ENCODE data around the gene TMEM134.
"Not testable (repeated sequence)": the region's sequence is repeated elsewhere in the genome, so short reads cannot be mapped to it uniquely, and the experiment has no call there.

Gene TMEM134

DNA sequence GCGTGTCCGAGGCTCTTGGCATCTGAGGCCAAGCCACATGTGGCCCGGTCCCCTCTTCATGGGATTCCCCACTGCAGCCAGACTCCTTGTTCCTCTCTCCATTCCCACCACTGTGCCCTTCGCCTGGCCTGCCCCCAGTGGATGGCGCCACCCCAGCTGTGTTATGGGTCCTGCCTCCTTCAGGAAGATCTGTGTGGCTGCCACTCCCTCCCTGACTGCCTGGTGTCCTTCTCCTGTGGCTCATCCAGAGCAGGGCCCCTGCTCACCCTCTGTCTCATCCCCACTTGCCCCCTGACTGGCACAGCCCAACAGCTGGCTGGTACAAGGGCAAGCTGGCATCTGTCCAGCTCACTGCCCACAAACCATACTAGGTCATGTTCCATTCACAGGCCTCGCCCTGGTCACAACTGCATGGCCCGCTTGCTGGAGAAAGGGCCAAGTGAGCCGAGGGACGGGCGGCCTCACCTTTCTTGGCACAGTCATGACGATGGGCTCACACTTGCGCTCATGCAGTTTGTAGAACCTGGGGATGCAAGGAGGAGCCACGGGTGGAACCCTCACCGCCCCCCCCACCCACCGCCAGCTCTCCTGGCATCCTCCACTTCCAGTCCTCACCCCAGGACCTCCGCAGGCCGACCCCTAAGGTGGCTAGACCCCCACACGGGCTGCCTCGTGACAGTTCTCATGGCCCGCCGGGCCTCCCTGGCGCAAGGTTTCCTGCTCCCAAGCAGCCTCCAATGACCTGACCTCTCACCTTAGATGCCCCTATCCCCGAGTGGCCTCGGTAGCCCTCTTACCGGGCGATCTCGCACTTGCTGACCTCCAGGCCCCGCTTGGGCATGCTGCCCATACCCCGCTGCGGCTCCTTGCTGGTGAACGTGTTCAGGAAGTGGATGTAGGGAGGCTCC is 29.5 kb downstream of the TMEM134 start:
- no peak for DNase-seq (ENCODE audit: low read depth in 2 of 3, low spot score in 2 of 3)

DNA sequence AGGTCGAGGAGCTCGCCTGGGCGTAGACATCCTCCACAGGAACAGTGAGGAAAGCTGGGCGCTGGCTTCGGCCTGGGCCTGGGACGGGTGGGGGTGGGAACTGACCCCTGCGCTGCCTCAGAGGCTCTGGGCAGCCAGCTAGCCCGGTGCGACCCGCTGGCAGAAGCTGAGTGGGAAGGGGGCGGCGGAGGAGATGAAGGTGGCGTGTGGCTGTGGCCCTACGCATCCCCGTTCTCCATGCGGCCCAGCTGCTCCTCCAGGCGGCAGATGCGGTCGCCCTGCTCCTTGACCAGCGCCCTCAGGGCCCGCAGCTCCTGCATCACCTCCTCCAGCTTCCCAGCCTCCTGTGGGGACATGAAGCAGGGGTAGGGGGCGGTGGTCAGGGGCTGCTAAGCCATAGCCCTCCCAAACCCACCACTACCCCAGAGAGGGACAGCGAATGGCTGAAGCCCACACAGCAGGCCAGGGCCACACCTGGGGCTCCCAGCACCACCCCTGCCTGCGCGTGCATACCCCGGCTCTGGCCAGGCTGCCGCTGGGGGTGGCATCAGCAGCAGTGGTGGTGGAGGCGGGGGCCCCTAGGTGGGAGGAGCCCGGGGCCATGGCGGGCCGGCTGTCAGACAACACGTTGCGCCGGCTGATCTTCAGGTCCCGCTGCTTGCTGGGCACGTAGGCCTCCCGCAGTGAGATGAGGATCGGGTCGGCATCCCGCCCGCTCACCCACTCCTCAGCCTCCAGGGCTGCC is 30.7 kb downstream of the TMEM134 start:
- peak in 1 of 3 experiments; percentile 73 for DNase-seq (ENCODE audit: low read depth in 2 of 3, low spot score in 2 of 3)

DNA sequence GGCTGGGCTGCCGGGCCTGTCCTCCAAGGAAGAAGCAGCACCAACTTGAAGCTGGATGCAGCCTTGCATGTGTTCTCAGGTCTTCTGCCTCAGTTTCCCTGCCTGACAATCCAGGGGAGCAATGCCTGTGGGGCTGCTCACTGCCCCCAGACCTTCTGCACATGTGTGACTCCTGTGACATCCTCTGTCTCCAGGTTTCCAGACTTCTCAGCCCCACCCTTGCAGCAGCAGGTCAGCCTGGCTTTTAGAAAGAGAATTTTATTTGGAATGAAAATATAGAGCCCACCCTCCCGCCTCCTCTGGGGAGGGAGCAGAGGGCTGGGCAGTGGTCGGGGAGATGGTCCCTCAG is 31.3 kb downstream of the TMEM134 start:
- no peak for DNase-seq (ENCODE audit: low read depth in 2 of 3, low spot score in 2 of 3)

DNA sequence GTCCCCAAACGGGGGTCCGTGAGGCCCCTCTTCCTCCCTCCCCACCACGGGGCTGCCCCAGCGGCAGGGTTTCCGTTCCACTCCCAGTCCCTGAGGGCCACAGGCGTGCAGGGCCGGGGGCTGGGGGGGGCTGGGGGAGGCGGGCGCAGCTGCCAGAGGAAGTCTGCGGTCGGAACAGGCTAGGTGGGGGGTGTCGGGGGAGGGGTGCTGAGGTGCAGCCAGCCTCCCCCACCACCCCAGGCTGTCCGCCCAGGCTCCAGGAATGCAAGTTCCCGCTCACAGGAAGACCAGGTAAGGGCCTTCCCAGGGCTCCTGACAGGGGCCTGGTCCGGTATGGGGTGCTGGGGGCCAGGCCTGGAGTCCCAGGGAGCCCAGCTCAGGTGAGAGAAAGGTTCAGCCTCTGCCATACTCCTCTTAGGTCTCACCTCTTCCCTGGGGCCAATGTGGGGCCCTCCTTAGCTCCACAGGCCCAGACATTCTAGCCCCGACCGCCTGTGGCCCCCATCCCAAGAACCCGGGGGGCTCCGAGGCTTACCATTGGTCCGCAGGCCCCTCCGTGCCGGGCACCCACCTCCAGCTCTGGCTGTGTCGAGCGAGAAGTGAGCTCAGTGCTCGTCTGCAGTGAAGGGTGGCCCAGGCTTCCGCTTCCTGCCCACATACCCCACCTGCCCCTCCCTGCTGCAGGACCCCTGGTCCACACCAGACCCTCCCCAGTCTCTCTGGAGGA is 31.8 kb downstream of the TMEM134 start, which contains the start of gene PTPRCAP:
Gene PTPRCAP, minus strand, starts transcription at position 601 of the 727 bp plus-strand sequence. Its CDS starts 63 bp downstream, at position 538.
- peak in 1 of 3 experiments; percentile 65 for DNase-seq (ENCODE audit: low read depth in 2 of 3, low spot score in 2 of 3)

DNA sequence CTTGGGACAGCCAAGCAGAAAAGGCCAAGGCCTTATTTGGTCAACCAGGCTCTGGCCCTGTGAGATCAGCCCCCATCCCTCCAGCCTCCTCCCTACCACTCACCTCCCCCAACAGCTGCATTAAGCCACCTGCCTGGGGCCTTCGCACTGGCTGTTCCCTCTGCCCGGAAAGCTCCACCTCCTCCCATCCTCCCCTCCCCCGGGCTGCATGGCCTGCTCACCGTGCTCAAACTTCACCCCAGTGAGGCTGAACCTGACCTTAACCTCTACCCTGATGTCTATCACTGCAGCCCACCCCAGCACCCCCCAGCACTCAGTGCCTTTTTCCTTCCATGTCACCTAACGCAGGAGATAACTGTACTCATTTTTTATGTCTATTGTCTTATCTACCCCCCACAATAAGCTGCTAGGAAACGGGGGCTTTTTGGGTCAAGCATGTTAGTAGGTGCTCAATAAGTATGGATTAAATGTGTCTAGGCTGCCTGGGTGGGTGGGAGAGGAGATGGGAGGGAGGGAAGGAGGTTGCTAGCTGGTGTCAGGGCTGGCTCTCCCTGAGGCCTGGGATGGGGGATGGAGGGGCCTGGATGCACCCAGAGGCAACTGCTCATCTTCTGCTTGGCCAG is 32.5 kb downstream of the TMEM134 start:
- peak in 1 of 3 experiments; percentile 57 for DNase-seq (ENCODE audit: low read depth in 2 of 3, low spot score in 2 of 3)

DNA sequence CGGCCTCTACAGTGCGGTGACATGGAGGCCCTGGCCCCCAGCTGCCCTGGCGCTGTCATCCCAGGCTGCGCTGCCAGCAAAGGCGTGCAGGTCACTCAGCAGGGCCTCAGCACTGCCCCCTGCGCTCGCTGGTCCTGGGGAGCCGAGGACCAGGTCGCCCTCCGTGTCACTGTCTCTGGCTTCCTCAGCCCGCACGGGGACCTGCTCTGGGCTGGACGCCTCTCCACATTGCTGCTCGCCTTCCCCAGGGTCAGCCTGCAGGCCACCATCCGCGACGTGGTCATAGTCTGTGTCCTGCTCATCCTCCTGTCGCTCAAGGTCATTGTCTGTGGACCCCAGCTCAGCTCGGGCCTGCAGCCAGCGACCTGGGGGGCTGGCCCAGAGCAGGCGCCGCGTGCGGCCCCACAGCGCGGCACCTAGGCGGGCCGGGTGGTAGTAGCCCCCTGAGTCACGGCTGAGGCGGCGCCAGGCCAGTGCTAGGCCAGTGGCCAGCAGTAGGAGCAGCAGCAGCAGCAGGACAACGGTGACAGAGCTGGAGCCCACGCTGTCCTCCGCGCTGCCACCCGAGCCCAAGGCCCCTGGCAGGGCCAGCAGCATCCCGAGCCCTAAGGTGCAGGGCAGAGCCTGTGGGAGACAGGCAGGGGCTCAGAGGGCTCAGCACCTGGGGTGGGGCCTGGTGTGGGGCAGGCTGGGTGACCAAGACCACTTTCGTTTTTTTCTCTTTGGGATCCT is 33.2 kb downstream of the TMEM134 start:
- no peak for DNase-seq (ENCODE audit: low read depth in 2 of 3, low spot score in 2 of 3)

DNA sequence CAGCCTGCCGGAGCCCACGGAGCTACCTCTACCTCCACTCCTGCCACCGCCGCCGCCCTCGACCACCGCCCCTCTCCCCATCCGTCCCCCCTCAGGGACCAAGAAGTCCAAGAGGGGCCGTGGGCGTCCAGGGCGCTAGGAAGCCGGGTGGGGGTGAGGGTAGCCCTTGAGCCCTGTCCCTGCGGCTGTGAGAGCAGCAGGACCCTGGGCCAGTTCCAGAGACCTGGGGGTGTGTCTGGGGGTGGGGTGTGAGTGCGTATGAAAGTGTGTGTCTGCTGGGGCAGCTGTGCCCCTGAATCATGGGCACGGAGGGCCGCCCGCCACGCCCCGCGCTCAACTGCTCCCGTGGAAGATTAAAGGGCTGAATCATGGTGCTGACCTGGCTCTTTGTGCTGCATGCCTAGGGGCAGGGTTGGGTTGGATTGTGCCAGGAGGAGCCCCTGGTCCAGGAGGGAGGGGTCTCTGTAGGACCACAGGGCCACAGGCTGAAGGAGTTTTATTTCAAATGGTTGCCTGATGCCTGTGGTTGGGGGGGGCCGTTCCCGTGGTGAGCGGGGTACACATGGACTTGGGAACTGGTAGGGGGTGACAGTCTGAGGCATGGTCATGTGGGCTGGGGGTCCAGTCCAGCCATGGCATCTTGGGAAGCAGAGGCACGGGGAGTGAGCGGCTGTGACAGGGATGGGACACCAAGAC is 33.9 kb downstream of the TMEM134 start:
- no peak for DNase-seq (ENCODE audit: low read depth in 2 of 3, low spot score in 2 of 3)

DNA sequence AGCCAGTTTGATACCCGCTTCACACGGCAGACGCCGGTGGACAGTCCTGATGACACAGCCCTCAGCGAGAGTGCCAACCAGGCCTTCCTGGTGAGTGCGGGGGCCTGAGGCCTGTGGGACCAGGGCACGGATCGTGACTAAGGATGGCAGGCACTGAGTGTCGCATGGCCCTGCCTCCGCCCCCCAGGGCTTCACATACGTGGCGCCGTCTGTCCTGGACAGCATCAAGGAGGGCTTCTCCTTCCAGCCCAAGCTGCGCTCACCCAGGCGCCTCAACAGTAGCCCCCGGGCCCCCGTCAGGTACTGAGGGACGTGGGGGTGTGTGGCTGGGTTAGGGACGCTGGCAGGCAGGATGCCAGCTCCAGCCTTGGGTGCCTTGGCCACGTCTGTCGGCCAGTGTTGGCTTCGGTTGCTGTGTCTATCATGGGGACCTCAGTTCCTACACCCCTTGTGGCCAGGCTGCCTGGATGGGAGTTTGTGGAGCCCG is 34.6 kb downstream of the TMEM134 start:
- DNase-seq (ENCODE audit: low read depth in 2 of 3, low spot score in 2 of 3): no peak

DNA sequence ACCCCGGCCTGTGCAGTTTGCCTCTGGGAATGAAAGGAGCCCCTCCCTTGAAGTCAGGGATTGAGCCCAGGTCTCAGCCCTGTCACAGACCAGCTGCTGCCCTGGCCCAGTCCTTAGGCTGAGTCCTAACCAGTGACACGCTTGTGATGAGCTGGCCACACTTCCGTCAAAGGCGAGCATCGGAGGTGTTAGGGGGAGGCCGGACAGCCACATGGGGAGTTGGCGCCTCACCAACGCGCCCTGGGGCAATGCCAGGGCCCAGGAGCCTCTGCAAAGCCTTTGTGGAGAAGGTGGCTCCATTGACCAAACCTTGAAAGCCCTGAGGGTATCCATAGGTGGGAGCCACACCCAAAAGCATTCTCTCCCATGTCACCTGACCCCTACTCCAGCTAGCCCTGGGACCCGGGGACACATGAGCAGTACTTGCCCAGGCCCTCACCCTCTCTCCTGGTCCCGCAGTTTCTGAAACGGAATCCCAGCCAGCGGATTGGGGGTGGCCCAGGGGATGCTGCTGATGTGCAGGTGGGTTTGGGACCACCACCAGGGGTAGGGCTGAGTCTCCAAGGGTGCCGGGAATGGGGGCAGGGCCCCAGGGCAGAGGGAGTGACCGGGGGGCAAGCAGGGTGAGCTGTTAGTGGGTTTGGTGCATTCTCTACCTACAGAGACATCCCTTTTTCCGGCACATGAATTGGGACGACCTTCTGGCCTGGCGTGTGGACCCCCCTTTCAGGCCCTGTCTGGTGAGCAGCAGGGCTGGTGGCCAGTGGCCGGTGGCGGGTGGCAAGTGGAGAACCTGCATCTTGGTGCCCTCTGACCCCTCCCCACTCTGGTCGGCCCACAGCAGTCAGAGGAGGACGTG is 35.3 kb downstream of the TMEM134 start:
- DNase-seq (ENCODE audit: low read depth in 2 of 3, low spot score in 2 of 3): no peak

DNA sequence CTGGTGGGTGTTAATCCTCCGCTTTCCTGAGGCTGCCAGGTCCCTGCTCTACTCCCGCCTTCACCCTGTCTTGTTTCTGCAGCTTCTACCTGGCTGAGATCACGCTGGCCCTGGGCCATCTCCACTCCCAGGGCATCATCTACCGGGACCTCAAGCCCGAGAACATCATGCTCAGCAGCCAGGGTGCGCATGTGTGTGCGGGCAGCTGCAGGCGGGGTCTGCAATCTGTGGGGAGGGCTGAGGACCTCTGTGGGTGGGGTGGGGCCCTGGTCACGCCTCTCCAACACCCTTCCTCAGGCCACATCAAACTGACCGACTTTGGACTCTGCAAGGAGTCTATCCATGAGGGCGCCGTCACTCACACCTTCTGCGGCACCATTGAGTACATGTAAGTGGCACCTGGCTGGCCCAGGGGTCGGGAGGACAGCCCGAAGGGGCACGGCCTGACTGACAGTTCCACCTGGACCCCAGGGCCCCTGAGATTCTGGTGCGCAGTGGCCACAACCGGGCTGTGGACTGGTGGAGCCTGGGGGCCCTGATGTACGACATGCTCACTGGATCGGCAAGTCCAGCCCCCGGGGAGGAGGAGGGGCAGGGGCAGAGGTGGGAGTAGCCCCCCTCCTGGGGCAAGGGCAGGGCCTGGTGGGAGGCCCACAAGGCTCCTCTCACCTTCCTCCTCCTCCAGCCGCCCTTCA is 36.2 kb downstream of the TMEM134 start:
- DNase-seq (ENCODE audit: low read depth in 2 of 3, low spot score in 2 of 3): no peak

DNA sequence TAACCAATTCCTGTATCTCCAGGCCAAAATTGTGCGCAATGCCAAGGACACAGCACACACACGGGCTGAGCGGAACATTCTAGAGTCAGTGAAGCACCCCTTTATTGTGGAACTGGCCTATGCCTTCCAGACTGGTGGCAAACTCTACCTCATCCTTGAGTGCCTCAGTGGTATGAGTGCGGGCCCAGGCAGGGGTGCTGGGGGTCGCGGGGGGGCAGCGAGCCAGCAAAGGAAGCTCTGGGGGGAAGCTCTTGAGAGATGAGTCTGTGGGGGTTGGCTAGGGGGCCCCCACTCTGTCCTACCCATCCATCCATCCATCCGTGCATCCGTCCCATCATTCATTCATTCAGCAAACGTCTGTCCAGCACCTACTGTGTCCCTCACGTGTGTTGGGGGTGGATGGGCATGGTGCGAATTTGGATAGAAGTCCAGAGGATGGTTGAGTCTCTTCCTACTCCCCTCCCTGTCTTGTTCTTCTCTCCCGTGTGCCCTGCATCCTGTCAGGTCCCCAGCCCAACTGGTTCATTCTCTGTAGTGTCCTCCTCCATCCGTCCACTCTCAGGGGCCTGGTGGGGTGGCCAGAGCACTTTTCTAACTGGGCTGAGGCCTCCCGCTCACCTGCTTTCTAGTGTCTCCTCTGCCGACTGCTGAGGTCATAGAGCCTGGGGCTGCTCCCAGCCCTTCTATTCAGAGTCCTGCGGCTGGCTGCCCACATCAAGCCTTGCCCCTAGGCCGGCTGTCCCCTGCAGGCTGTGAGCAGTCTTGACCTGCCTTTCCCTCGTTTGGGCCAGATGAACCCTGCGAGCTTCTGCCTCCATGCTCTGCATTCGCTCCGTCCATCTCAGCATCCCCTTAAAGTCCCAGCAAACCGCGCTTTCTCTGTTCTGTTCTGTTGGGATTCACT is 37.5 kb downstream of the TMEM134 start:
- DNase-seq (ENCODE audit: low read depth in 2 of 3, low spot score in 2 of 3): no peak

DNA sequence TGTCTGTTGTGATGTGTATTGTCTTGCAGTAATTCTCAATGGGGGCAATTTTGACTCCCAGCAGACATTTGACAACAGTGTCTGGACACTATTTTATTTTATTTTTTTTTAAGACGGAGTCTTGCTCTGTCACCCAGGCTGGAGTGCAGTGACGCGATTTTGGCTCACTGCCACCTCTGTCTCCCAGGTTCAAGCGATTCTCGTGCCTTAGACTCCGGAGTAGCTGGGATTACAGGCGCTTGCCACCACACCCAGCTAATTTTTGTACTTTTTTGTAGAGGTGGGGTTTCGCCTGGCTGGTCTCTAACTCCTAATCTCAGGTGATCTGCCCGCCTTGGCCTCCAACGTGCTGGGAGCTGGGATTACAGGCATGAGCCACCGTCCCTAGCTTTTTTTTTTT is 39.3 kb downstream of the TMEM134 start:
- DNase-seq (ENCODE audit: low read depth in 2 of 3, low spot score in 2 of 3): no peak

DNA sequence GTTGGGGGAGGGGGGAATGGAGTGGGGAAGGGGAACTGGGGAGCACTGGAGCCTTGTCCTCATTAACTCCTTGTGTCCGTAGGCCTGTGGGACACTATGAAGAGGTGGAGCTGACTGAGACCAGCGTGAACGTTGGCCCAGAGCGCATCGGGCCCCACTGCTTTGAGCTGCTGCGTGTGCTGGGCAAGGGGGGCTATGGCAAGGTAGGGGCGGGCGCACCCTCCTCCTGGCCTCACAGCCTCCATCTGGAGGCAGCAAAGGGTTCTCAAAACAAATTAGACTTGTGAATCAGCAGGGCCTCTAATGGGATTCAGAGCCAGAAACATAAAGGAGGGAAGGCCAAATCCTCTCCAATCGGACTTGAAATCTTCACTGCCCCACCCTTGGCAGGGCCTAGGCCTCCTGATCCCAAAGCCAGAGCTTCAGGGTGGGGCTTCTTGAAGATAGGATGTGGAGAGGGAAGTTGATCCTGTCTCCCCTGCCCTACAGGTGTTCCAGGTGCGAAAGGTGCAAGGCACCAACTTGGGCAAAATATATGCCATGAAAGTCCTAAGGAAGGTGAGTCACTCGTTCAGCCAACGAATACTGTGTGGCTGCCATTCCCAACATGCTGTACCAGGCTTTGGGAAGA is 39.9 kb downstream of the TMEM134 start:
- no peak for DNase-seq (ENCODE audit: low read depth in 2 of 3, low spot score in 2 of 3)

DNA sequence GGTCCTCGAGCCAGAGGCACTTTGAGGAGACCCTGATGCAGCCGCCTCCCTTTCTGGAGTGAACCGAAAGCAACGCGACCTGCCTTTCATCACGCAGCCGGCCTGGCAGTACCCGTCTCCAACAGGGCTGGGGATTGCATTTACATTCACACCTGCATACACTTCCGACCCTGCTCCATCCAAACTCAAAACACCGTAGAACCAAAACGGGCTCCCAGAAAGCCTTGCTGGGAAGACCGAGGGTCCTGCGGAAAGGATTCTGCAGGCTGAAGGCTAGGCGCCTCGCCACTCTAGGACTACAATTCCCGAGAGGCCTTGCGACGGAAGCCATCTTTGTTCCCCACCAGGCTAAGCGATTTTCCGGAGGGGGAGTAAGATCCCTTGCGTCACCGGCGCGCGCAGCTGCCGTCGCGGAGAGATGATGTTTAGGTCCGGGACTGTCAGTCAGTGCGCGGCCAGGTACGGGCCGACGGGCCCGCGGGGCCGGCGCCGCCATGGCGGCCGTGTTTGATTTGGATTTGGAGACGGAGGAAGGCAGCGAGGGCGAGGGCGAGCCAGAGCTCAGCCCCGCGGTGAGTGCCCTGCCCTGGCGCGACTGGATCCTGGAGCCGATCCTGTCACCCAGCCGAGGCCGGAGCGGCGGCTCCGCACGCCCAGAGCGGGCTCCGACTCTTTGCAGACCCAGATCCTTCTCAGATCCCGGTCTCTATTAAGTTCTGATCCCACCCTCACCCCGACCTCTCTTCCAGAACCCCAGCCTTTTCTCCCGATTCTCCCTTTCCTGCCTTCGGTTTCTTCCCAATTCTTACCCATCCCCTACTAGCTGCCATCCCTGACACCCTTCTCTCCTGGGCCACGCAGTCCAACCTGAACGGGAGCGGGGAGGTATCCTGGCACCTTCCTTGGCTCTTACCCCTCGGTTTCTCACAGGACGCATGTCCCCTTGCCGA is 40.7 kb downstream of the TMEM134 start, which contains the start of gene RPS6KB2:
Gene RPS6KB2, plus strand, starts transcription at position 443 of the 950 bp plus-strand sequence. Its CDS starts 52 bp downstream, at position 495.
- peak; percentile 95 to 100 (median 100) for DNase-seq (ENCODE audit: low read depth in 2 of 3, low spot score in 2 of 3)

DNA sequence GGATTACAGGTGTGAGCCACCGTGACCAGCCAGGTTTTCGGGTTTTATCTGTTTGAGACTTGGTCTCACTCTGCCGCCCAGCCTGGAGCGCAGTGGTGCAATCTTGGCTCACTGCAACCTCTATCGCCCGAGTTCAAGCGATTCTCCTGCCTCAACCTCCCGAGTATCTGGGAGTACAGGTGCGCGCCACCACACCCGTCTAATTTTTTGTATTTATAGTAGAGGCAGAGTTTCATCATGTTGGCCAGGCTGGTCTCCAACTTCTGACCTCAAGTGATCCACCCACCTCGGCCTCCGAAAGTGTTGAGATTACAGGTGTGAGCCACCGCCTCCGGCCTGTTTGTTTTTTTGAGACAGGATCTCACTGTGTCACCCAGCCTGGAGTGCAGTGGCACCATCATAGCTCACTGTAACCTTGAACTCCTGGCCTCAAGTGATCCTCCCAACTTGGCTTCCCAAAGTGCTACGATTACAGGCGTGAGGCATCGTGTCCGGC is 41.6 kb downstream of the TMEM134 start:
- DNase-seq (ENCODE audit: low read depth in 2 of 3, low spot score in 2 of 3): not testable (repeated sequence)
